ENCODE results near the gene CFAP299. TPM values are rescaled to one million over a fixed set of nuclear protein-coding genes. Genes with fewer than 3 reads are reported as not detected.

CFAP299 gene
- total RNA-seq, 1 donor from 2014 or later, result not detected

DNA sequence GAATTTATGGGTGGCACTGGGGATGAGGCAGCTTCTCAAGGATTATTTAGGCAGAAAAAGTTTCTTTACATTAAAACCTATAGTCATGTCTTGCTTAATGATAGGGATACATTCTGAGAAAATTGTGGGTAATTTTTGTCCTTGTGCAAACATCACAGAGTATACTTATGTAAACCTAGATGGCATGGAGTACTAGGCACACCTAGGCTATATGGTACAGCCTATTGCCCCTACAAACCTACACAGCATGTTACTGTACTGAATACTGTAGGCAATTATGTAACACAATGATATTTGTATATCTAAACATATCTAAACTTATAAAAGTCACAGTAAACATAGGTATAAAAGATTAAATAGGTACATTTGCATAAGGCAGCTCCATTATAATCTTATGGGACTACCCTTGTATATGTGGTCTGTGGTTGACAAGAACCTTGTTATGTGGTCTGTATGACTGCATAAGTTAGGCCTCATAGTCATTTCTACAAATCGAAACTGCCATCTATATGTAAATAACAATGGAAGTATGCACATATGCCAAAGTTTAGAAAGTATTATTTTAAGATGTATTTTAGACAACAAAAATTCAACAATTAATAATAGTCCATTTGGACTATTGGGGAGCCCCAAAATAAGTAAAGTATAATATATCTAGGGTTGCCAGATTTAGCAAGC, 87.3 kb downstream of the CFAP299 start:
- TF ChIP-seq, protein P1, sequence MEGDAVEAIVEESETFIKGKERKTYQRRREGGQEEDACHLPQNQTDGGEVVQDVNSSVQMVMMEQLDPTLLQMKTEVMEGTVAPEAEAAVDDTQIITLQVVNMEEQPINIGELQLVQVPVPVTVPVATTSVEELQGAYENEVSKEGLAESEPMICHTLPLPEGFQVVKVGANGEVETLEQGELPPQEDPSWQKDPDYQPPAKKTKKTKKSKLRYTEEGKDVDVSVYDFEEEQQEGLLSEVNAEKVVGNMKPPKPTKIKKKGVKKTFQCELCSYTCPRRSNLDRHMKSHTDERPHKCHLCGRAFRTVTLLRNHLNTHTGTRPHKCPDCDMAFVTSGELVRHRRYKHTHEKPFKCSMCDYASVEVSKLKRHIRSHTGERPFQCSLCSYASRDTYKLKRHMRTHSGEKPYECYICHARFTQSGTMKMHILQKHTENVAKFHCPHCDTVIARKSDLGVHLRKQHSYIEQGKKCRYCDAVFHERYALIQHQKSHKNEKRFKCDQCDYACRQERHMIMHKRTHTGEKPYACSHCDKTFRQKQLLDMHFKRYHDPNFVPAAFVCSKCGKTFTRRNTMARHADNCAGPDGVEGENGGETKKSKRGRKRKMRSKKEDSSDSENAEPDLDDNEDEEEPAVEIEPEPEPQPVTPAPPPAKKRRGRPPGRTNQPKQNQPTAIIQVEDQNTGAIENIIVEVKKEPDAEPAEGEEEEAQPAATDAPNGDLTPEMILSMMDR (conservative IDR thresholded peaks at IDR 0.05), result no peak

DNA sequence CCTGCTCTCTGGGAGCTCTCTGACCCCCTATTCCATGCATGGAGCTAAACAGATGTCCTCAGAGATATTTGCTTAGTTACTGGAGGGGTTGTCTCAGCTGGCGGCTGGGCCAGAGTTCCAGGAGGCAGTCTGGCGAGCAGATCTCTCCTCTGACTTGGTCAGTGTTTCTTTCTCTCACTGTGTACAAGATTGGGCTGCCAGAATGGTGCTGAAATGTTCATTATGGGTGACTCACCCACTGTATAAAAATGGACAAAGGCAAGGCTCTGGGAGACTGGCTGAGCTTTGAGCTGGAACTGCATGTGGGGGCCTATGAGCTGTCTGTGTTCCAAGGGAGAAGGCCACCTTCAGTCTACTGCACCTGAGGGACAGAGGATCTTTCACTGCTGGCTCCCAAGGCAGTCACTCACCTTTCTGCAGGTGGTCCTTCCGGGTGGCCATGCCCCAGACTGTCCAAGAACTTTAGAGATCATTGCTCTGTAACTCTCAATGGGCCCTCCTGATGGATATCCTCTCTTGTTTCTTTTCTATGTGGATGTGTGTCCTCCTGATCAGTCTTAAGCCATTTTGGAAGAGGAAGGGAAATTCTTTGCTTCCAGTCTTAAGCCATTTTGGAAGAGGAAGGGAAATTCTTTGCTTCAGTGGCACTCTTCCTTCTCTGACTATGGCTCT, 88.2 kb downstream of the CFAP299 start:
- DNase-seq (ENCODE audit: low read depth, low spot score), result no peak
- H3K36me3 Mint-ChIP-seq (ENCODE audit: low read depth), result no peaks in the 10 kb centered on the region
- no peak overlapping the region for H3K27ac Mint-ChIP-seq (ENCODE audit: unreplicated experiment)
- TF ChIP-seq, protein P1 (conservative IDR thresholded peaks at IDR 0.05), result no peak
- no peak overlapping the region for H3K4me3 Mint-ChIP-seq
- H3K9me3 Mint-ChIP-seq, result no peaks in the 10 kb centered on the region
- no peaks in the 10 kb centered on the region for H3K27me3 Mint-ChIP-seq (ENCODE audit: low read depth)
- H3K4me1 Mint-ChIP-seq, result peaks cover 8% of the 10 kb centered on the region

More for the DNA sequence above, 87.3 kb downstream of the CFAP299 start:
- Mint-ChIP-seq H3K36me3 (ENCODE audit: low read depth) (no peaks in the 10 kb centered on the region), H3K27me3 (ENCODE audit: low read depth) (no peaks in the 10 kb centered on the region), H3K27ac (ENCODE audit: unreplicated experiment) (no peak overlapping the region), H3K4me3 (no peak overlapping the region), H3K9me3 (peaks cover 2% of the 10 kb centered on the region), H3K4me1 (peaks cover 8% of the 10 kb centered on the region)
- no peak for DNase-seq (ENCODE audit: low read depth, low spot score)

DNA sequence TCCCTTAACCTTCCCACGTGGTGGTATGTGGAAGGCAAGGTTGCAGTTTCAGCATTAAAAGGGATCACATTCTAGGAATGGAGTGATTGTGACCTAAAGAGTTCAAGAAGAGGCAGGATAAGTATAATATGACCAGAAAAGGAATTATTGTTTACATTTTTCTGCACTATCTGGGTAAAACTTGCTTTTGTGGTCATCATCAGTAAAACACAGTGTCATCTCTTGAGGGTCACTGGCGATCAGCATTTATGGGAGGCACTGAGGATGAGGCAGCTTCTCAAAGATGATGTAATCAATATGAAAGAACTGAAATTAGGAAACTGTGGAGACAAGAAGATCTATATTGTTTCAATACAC, 88.7 kb downstream of the CFAP299 start:
- TF ChIP-seq, protein P1 (conservative IDR thresholded peaks at IDR 0.05), result no peak
- no peaks in the 10 kb centered on the region for H3K27me3 Mint-ChIP-seq (ENCODE audit: low read depth)
- no peak for DNase-seq (ENCODE audit: low read depth, low spot score)
- H3K4me3 Mint-ChIP-seq, result no peak overlapping the region
- no peaks in the 10 kb centered on the region for H3K9me3 Mint-ChIP-seq
- H3K4me1 Mint-ChIP-seq, result peaks cover 8% of the 10 kb centered on the region
- H3K27ac Mint-ChIP-seq (ENCODE audit: unreplicated experiment), result no peak overlapping the region
- no peaks in the 10 kb centered on the region for H3K36me3 Mint-ChIP-seq (ENCODE audit: low read depth)

DNA sequence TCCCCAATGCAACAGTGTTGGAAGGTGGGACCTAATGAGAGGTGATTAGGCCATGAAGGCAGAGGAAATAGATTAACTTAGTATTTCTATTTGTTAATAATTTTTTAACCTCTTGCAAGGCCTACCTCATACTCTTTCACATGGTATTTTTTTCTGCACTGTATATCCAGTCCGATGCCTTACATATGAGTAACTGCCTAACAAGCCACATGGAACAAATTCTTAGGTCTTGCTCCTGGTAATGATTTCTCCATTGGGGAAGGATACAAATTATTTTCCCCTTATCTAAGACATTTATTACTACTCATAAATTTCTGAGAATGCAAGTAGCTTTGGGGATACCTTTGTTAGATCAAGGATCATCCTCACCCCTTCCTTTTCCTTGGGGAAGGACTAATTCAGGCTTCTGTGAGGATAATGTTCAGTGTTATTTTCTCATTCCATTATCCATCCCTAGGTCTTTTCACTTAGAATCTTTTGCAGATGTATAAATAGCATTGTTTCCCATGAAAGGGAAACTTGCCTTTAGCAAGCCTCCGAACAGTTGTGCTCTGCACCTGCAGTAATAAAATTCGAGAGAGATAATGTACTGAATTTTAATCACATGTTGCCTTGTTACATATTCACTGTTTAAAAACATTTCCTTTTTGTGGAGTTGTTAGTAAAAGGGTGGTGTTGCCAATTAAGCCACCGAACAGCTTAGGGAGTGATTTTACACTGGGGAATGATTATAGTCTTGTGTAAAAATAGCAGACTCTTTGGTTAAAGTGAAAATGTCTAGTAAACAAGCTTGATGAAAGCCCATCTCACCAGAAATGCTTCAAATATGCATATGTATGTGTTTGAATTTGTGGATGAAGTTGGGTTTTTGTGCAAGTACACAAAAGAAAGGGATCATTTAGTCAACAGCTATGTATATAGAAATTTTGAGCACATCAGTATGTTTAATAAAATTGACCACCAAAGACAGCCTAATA, 89.9 kb downstream of the CFAP299 start:
- H3K27ac Mint-ChIP-seq (ENCODE audit: unreplicated experiment), result peak overlapping the region; percentile 83
- no peak for DNase-seq (ENCODE audit: low read depth, low spot score)
- no peaks in the 10 kb centered on the region for H3K36me3 Mint-ChIP-seq (ENCODE audit: low read depth)
- no peaks in the 10 kb centered on the region for H3K9me3 Mint-ChIP-seq
- H3K27me3 Mint-ChIP-seq (ENCODE audit: low read depth), result no peaks in the 10 kb centered on the region
- H3K4me1 Mint-ChIP-seq, result peaks cover 8% of the 10 kb centered on the region
- TF ChIP-seq, protein P1 (conservative IDR thresholded peaks at IDR 0.05), result no peak
- no peak overlapping the region for H3K4me3 Mint-ChIP-seq

DNA sequence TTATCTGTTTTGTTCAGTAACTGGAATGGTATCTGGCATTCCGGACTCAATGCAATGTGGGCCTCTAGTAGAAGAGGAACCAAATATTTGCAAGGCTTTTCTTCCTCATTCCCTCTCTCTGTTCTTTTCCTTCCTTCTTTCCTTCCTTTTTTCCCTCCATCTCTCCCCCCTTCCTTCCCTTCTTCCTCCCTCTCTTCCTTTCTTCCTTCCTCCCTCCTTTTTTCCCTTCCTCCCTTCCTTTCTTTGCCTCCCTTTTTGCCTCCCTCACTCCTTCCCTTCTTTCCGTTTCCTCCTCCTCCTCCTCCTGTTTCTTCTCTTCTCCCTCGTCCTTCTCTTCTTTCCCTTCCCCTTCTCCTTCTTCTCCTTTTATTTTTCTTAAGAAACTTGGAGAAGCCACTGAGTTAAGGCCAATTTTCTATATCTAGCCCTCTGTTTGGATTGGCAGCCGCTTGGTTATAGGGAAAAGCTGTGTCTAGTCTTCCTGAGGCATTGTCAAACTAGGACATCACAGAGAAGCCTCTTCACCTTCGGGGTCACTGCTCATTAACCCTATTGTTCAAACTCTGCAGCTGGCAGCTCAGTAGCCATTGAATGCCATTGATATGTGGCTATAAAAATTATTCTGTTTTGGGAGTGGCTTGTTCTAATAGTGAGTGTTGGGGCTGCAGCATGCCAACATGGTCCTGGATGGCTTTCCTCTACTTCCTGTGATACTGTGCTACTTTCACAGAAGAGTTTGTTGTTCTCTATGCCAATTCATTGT, 95.9 kb downstream of the CFAP299 start:
- Mint-ChIP-seq H3K27ac (ENCODE audit: unreplicated experiment) (no peak overlapping the region), H3K36me3 (ENCODE audit: low read depth) (no peaks in the 10 kb centered on the region), H3K27me3 (ENCODE audit: low read depth) (no peaks in the 10 kb centered on the region), H3K4me3 (peak overlapping the region; percentile 25), H3K9me3 (no peaks in the 10 kb centered on the region), H3K4me1 (peaks cover 6% of the 10 kb centered on the region)
- DNase-seq (ENCODE audit: low read depth, low spot score), result no peak
- TF ChIP-seq, protein P1 (conservative IDR thresholded peaks at IDR 0.05), result no peak

Measured in neural crest cell (in vitro differentiated cells).